Natural killer cell (primary cell): Measurements from ENCODE around the gene MRAS. TPM values are rescaled to one million over a fixed set of nuclear protein-coding genes. Genes with fewer than 3 reads are reported as not detected.

ENCODE experiments used
- ATAC-seq, 3 donors: fragments of 150-1000 bp in 2 of 3; fragments of 200-7000 bp in 1 of 3; cut with Tn5 transposase; 1 replicate in 1 of 3; 2 replicates in 2 of 3; pipeline ENCODE4 v1.10.0; 2021; ENCODE audit warnings: mild to moderate bottlenecking in 2 of 3, moderate library complexity in 2 of 3
- DNase-seq, 2 donors: peaks; one replicate each; pipeline versions ENCODE4 v3.0.0 to v3.0.0-alpha.2; 2013 to 2021; ENCODE audit warnings: mixed read lengths in 1 of 2
- H3K27ac ChIP-seq: one replicate; pipeline ENCODE4 v1.5.1; 2013; ENCODE audit warnings: mild to moderate bottlenecking, low read length
- H3K27me3 ChIP-seq: one replicate; pipeline ENCODE4 v1.6.1; 2013; ENCODE audit warnings: low read length; ENCODE audit not compliant: control insufficient read depth, insufficient read depth
- H3K36me3 ChIP-seq: one replicate; pipeline ENCODE4 v1.6.1; 2013; ENCODE audit warnings: low read length; ENCODE audit not compliant: control insufficient read depth, insufficient read depth
- H3K4me1 ChIP-seq: one replicate; pipeline ENCODE4 v1.6.1; 2013; ENCODE audit warnings: low read length; ENCODE audit not compliant: control insufficient read depth, insufficient read depth
- H3K4me3 ChIP-seq: one replicate; pipeline ENCODE4 v1.5.1; 2013; ENCODE audit warnings: low read length
- H3K9me3 ChIP-seq: one replicate; pipeline ENCODE4 v1.6.1; 2013; ENCODE audit warnings: low read length; ENCODE audit not compliant: control insufficient read depth, insufficient read depth
- H3K27ac Mint-ChIP-seq, 2 donors: one replicate each; pipeline ENCODE4 v1.8.0; 2022; ENCODE audit warnings: mild to moderate bottlenecking in 2 of 2, mixed read lengths in 2 of 2, moderate library complexity in 1 of 2
- H3K27me3 Mint-ChIP-seq, 2 donors: one replicate each; pipeline ENCODE4 v1.8.0; 2022; ENCODE audit warnings: low read depth in 2 of 2, mixed read lengths in 2 of 2
- H3K36me3 Mint-ChIP-seq: one replicate; pipeline ENCODE4 v1.8.0; 2022; ENCODE audit warnings: mixed read lengths
- H3K4me1 Mint-ChIP-seq, 2 donors: one replicate each; pipeline ENCODE4 v1.8.0; 2022; ENCODE audit warnings: mixed read lengths in 2 of 2
- H3K4me3 Mint-ChIP-seq: one replicate; pipeline ENCODE4 v1.8.0; 2022; ENCODE audit warnings: mild to moderate bottlenecking, moderate library complexity, mixed read lengths
- H3K9me3 Mint-ChIP-seq, 2 donors: one replicate each; pipeline ENCODE4 v1.8.0; 2022; ENCODE audit warnings: mixed read lengths in 2 of 2
- CTCF ChIP-seq: fragments of 200-600 bp; IDR thresholded peaks from one replicate; pipeline ENCODE4 v1.8.0; 2022; ENCODE audit warnings: antibody characterized with exemption
- WGBS: methylation state at CpG from one replicate; pipeline ENCODE4 v1.1.7; 2013; ENCODE audit warnings: missing lambda C conversion rate; ENCODE audit not compliant: insufficient coverage; 5-methylcytosine and 5-hydroxymethylcytosine counted together
- intact Hi-C: fragments of 100-400 bp; cut with micrococcal nuclease; formaldehyde crosslinking; loops from one replicate; pipeline ENCODE4 v1.14.2; 2022
- total RNA-seq, 4 donors: library from RNA; stranded (reverse); fragments of 120-200 nt in 1 of 4; gene quantifications; one replicate each; pipeline versions ENCODE4 v1.2.3 to v1.2.4, GENCODE V29; 2013 to 2022

MRAS gene
- total RNA-seq, 3 donors from 2014 or later (not counting 1 experiment from before 2014, with no cell fraction given) = 1.2 to 4.9 (median 2.4) TPM

GRCh38 chr3:138307899-138308298 lies 40.5 kb upstream of the MRAS start:
- H3K27me3 ChIP-seq = no peaks in the 10 kb centered on the region
- no peak for TF ChIP-seq CTCF
- ATAC-seq (no peak), DNase-seq (no peak)
- Mint-ChIP-seq H3K36me3 (peaks cover 30% of the 10 kb centered on the region), H3K4me1 (no peaks in the 10 kb centered on the region), H3K27ac (no peak overlapping the region), H3K9me3 (peaks cover 8 to 20% of the 10 kb centered on the region in 2 donors), H3K4me3 (no peak overlapping the region), H3K27me3 (peaks cover 16 to 39% of the 10 kb centered on the region in 2 donors)
- H3K27ac ChIP-seq = no peak overlapping the region
- no peaks in the 10 kb centered on the region for H3K36me3 ChIP-seq
- no peaks in the 10 kb centered on the region for H3K4me1 ChIP-seq
- no peak overlapping the region for H3K4me3 ChIP-seq
- intact Hi-C loops = no loop called here
- WGBS = 88% methylated on average over 5 of the region's 5 CpGs
- peaks cover 17% of the 10 kb centered on the region for H3K9me3 ChIP-seq

GRCh38 chr3:138308783-138309182 lies 39.6 kb upstream of the MRAS start:
- H3K4me3 ChIP-seq = no peak overlapping the region
- H3K27ac Mint-ChIP-seq = no peak overlapping the region
- H3K27me3 ChIP-seq = no peaks in the 10 kb centered on the region
- peaks cover 17% of the 10 kb centered on the region for H3K9me3 ChIP-seq
- no peak overlapping the region for H3K27ac ChIP-seq
- no peak for TF ChIP-seq CTCF
- peaks cover 30% of the 10 kb centered on the region for H3K36me3 Mint-ChIP-seq
- peaks cover 8 to 20% of the 10 kb centered on the region in 2 donors for H3K9me3 Mint-ChIP-seq
- H3K4me1 ChIP-seq = no peaks in the 10 kb centered on the region
- DNase-seq (no peak), ATAC-seq (no peak)
- H3K27me3 Mint-ChIP-seq = peaks cover 16 to 39% of the 10 kb centered on the region in 2 donors
- no peaks in the 10 kb centered on the region for H3K36me3 ChIP-seq
- H3K4me3 Mint-ChIP-seq = no peak overlapping the region
- no peaks in the 10 kb centered on the region for H3K4me1 Mint-ChIP-seq
- intact Hi-C loops = no loop called here

- peaks cover 17% of the 10 kb centered on the region for H3K9me3 ChIP-seq
- Mint-ChIP-seq H3K4me3 (no peak overlapping the region), H3K9me3 (peaks cover 8 to 20% of the 10 kb centered on the region in 2 donors), H3K27me3 (peaks cover 19 to 39% of the 10 kb centered on the region in 2 donors), H3K4me1 (no peaks in the 10 kb centered on the region), H3K36me3 (peaks cover 30% of the 10 kb centered on the region), H3K27ac (no peak overlapping the region)
- ATAC-seq = no peak
- no peaks in the 10 kb centered on the region for H3K27me3 ChIP-seq
- H3K27ac ChIP-seq = no peak overlapping the region
- whole genome bisulfite sequencing = 80% methylated on average over 2 of the region's 4 CpGs
- H3K36me3 ChIP-seq = no peaks in the 10 kb centered on the region
- no peak for TF ChIP-seq CTCF
- intact Hi-C loops = no loop called here
- DNase-seq = no peak
- H3K4me3 ChIP-seq = no peak overlapping the region
- H3K4me1 ChIP-seq = no peaks in the 10 kb centered on the region
Measured at GRCh38 chr3:138310494-138310893, 37.9 kb upstream of the MRAS start.

- DNase-seq (no peak), ATAC-seq (no peak)
- H3K27ac ChIP-seq = no peak overlapping the region
- Mint-ChIP-seq H3K4me1 (no peaks in the 10 kb centered on the region), H3K9me3 (peaks cover 3 to 9% of the 10 kb centered on the region in 2 donors), H3K27me3 (peaks cover 19 to 31% of the 10 kb centered on the region in 2 donors), H3K4me3 (no peak overlapping the region), H3K36me3 (peaks cover 21% of the 10 kb centered on the region), H3K27ac (no peak overlapping the region)
- H3K4me1 ChIP-seq = no peaks in the 10 kb centered on the region
- 100% methylated on average over 1 of the region's 1 CpG for WGBS
- no peak overlapping the region for H3K4me3 ChIP-seq
- no peaks in the 10 kb centered on the region for H3K36me3 ChIP-seq
- H3K9me3 ChIP-seq = peaks cover 1% of the 10 kb centered on the region
- TF ChIP-seq CTCF = no peak
- intact Hi-C loops = no loop called here
- no peaks in the 10 kb centered on the region for H3K27me3 ChIP-seq
Measured at GRCh38 chr3:138314751-138315150, 33.6 kb upstream of the MRAS start.
